ENCODE data around the gene RNFT2. TPM values are rescaled to one million over a fixed set of nuclear protein-coding genes. Genes with fewer than 3 reads are reported as not detected.

The RNFT2 gene
- total and polyA plus RNA-seq, 2 donors = 4.4 to 9.7 TPM

DNA sequence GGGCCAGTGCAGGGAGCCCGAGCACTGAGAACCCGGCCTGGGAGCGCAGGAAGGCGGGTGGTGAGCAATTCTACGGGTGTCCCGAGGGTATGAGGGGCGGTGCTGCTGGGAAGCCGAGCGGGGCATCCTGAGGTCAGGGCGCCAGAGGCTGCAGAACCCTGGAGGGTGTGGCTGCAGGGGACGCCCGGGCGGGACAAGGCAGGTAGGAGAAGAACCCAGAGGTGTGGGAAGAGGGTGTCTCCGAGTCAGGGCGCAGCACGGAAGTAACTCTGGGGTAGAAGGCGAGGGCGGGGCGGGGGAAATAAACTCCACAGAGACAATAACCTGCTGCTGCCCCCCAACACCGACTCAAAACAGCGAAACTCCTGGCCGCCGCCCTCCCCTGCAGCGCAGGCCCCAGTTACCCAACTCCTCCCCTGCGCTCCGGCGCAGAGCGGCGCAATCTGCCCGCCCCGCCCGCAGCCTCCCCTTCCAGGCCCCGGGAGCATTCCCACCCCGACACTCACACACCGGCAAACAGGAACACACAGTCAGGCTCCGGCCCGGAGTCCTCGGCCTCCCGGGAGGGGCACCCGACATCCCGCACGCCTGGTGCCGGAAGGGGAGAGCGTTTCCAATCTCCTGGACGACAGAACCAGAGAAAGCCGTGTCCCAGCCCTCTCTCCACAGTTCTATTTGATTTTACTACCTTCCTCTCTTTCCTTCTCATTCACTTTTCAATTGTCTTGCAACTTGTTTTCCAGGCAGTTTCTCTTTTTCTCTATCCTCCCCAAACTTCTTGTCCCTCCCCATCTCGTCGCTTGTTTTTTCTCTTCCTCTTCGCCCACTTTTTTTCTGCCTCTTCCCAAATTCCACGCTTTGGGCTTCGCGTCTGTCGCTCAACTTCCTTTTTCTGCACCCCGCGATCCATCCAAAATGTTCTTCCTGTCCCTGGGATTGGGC lies 140.7 kb downstream of the RNFT2 start:
- WGBS = 3% methylated on average over 55 of the region's 55 CpGs
- H3K27ac ChIP-seq (ENCODE audit: low read depth in 1 of 2, low read length in 1 of 2) = peak overlapping the region; percentile 4 to 70
- peak overlapping the region; percentile 58 to 66 for H3K4me3 ChIP-seq (ENCODE audit: low read length in 2 of 2)
- peaks cover 0 to 6% of the 10 kb centered on the region in 2 donors for H3K9me3 ChIP-seq (ENCODE audit: control insufficient read depth in 2 of 2, insufficient read depth in 1 of 2, low read length in 1 of 2)
- H3K36me3 ChIP-seq (ENCODE audit: control insufficient read depth in 2 of 2, insufficient read depth in 2 of 2, low read length in 1 of 2) = peaks cover 0 to 6% of the 10 kb centered on the region in 2 donors
- peak in 2 of 9 donors; percentile 28 to 49 for DNase-seq (ENCODE audit: low read depth in 6 of 9, low spot score in 9 of 9)
- H3K27me3 ChIP-seq (ENCODE audit: control insufficient read depth in 2 of 2, insufficient read depth in 1 of 2, low read length in 1 of 2) = peaks cover 31 to 78% of the 10 kb centered on the region in 2 donors
- H3K4me1 ChIP-seq (ENCODE audit: control insufficient read depth in 2 of 2, insufficient read depth in 2 of 2, low read length in 2 of 2) = peaks cover 22 to 68% of the 10 kb centered on the region in 2 donors

DNA sequence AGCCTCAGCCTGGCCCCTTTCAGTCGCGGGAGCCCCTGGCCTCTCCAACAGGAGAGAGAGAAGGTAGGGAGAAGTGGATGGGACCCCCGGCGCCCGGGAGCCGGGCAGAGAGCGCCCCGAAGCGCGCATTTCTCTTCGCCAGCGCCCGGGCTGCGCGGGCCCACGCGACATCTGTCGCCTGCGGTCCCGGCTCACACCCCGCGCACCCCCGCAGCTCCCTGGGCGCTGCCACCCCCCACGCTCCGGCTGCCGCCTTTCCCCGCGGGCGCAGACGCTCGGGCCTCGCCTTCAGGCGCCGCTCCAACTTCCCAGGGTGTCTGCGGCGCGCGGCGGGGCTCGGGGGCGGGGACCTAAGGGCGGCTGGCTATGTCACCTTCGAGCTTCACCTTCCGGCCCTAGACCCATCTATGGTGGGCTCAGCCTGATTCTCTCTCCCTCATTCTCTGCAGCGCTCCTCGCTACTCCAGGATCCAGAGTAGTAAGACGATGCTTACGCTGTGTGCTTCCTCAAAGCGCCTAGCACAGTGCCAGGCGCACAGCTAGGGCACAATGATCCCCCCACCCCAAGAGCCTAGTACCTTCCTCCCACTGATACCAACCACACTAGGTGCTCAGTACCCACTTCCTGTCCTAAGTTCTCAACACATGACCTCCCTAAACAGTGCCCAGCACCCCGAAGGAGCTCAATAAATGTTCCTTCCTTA lies 141.5 kb downstream of the RNFT2 start:
- peak in 2 of 9 donors; percentile 40 to 68 for DNase-seq (ENCODE audit: low read depth in 6 of 9, low spot score in 9 of 9)
- WGBS = 3% methylated on average over 52 of the region's 52 CpGs
- peaks cover 22 to 61% of the 10 kb centered on the region in 2 donors for H3K4me1 ChIP-seq (ENCODE audit: control insufficient read depth in 2 of 2, insufficient read depth in 2 of 2, low read length in 2 of 2)
- H3K4me3 ChIP-seq (ENCODE audit: low read length in 2 of 2) = peak overlapping the region; percentile 58 to 66
- H3K9me3 ChIP-seq (ENCODE audit: control insufficient read depth in 2 of 2, insufficient read depth in 1 of 2, low read length in 1 of 2) = peaks cover 0 to 3% of the 10 kb centered on the region in 2 donors
- H3K36me3 ChIP-seq (ENCODE audit: control insufficient read depth in 2 of 2, insufficient read depth in 2 of 2, low read length in 1 of 2) = peaks cover 0 to 3% of the 10 kb centered on the region in 2 donors
- peak overlapping the region in 1 of 2 donors; percentile 86 for H3K27ac ChIP-seq (ENCODE audit: low read depth in 1 of 2, low read length in 1 of 2)
- H3K27me3 ChIP-seq (ENCODE audit: control insufficient read depth in 2 of 2, insufficient read depth in 1 of 2, low read length in 1 of 2) = peaks cover 31 to 76% of the 10 kb centered on the region in 2 donors

DNA sequence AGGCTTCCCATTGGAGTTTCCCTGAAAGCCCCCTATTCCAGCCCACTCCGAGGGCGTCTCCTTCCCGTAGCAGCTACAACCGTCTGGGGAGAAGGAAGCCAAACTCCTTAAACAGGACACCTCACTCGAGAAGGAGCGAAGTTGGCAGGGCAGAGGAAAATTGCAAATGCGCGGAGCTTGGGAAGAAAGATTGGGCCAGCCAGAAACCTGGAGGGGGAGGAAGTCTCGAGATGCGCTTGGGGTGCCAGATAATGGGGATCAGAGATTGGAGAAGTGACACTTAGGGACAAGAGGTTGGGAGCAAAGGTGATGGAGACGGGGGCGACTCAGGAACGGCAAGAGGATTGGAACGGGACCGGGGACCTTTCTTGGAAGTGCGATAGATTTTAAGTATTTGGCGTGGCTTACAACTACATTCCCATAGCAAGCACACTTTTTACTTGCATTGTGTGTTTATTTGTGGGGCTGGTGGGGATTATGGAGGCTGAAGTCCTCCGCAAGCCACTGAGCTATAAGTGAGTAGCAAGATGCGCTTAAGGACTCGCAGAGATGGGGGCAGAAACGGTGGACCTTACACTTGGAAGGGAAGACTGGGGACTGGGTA lies 142.2 kb downstream of the RNFT2 start:
- no peaks in the 10 kb centered on the region for H3K9me3 ChIP-seq (ENCODE audit: control insufficient read depth in 2 of 2, insufficient read depth in 1 of 2, low read length in 1 of 2)
- H3K4me3 ChIP-seq (ENCODE audit: low read length in 2 of 2) = peak overlapping the region; percentile 58 to 66
- peaks cover 31 to 74% of the 10 kb centered on the region in 2 donors for H3K27me3 ChIP-seq (ENCODE audit: control insufficient read depth in 2 of 2, insufficient read depth in 1 of 2, low read length in 1 of 2)
- peak in 1 of 9 donors; percentile 13 for DNase-seq (ENCODE audit: low read depth in 6 of 9, low spot score in 9 of 9)
- H3K36me3 ChIP-seq (ENCODE audit: control insufficient read depth in 2 of 2, insufficient read depth in 2 of 2, low read length in 1 of 2) = no peaks in the 10 kb centered on the region
- WGBS = 7% methylated on average over 21 of the region's 21 CpGs
- peaks cover 22 to 63% of the 10 kb centered on the region in 2 donors for H3K4me1 ChIP-seq (ENCODE audit: control insufficient read depth in 2 of 2, insufficient read depth in 2 of 2, low read length in 2 of 2)
- peak overlapping the region in 1 of 2 donors; percentile 86 for H3K27ac ChIP-seq (ENCODE audit: low read depth in 1 of 2, low read length in 1 of 2)

DNA sequence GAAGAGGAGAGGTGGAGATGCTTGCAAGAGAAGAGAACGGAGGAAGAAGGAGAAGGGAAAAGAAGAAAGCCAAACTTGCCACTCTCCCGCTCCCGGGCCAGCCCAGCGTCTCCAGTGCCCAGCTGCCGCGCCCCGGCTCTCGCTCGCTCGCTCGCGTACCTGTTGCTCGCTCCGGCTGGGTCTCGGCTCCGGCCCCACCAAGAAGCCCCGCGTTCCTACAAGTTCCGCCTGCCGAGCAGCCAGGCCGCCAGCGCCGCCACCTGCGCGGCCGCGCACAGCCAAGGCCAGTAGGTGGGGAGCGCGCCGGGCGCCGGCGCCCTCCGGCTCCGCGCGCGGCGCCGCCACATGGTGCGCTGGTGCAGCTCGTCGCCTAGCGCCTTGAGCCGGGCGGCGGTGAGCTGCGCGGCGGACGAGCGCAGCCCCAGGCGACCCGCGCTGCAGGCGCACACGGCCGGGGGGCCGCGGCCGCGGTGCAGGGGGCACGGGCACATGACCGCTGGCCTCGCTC lies 142.8 kb downstream of the RNFT2 start:
- peak overlapping the region in 1 of 2 donors; percentile 86 for H3K27ac ChIP-seq (ENCODE audit: low read depth in 1 of 2, low read length in 1 of 2)
- DNase-seq (ENCODE audit: low read depth in 6 of 9, low spot score in 9 of 9) = peak in 5 of 9 donors; percentile 49 to 82 (median 65)
- H3K9me3 ChIP-seq (ENCODE audit: control insufficient read depth in 2 of 2, insufficient read depth in 1 of 2, low read length in 1 of 2) = no peaks in the 10 kb centered on the region
- peaks cover 31 to 74% of the 10 kb centered on the region in 2 donors for H3K27me3 ChIP-seq (ENCODE audit: control insufficient read depth in 2 of 2, insufficient read depth in 1 of 2, low read length in 1 of 2)
- H3K4me1 ChIP-seq (ENCODE audit: control insufficient read depth in 2 of 2, insufficient read depth in 2 of 2, low read length in 2 of 2) = peaks cover 22 to 66% of the 10 kb centered on the region in 2 donors
- under 1% methylated on average over 65 of the region's 65 CpGs for WGBS
- no peaks in the 10 kb centered on the region for H3K36me3 ChIP-seq (ENCODE audit: control insufficient read depth in 2 of 2, insufficient read depth in 2 of 2, low read length in 1 of 2)
- peak overlapping the region; percentile 58 to 66 for H3K4me3 ChIP-seq (ENCODE audit: low read length in 2 of 2)

DNA sequence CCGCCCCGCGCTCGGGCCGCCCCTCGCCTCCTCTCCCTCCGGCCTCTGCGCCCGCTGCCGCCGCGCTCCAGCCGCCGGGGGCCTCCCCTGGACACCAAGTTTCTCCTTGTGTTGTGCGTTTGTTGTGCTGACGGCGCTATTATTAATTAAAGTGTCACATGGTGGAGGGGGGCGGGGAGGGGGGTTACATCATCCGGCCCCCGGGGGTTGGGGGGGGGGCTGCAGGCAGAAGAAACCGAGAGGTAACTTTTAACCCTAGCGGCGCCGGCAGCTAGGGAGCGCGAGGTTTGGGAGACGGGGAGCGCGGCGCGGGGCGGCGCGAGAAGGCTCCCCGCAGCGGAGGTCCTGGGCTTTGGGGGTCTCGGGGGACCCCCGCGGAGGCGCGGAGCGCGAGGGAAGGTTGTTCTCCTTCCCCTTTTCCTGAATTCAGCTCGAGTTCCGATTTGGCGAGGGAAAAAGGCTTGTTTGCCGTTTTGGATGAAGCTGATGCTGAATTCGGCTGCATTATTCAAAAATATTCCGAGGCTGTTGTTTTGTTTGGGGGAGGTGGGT lies 143.3 kb downstream of the RNFT2 start, which contains the start of gene HRK:
Gene HRK, minus strand, starts transcription at position 117 of the 552 bp plus-strand sequence. CDS start 134 bp downstream, outside the sequence.
- H3K4me1 ChIP-seq (ENCODE audit: control insufficient read depth in 2 of 2, insufficient read depth in 2 of 2, low read length in 2 of 2) = peaks cover 22 to 62% of the 10 kb centered on the region in 2 donors
- WGBS = under 1% methylated on average over 49 of the region's 49 CpGs
- H3K9me3 ChIP-seq (ENCODE audit: control insufficient read depth in 2 of 2, insufficient read depth in 1 of 2, low read length in 1 of 2) = no peaks in the 10 kb centered on the region
- H3K27me3 ChIP-seq (ENCODE audit: control insufficient read depth in 2 of 2, insufficient read depth in 1 of 2, low read length in 1 of 2) = peaks cover 31 to 68% of the 10 kb centered on the region in 2 donors
- H3K27ac ChIP-seq (ENCODE audit: low read depth in 1 of 2, low read length in 1 of 2) = peak within 1 kb of the TSS in 1 of 2 donors; percentile 86
- DNase-seq (ENCODE audit: low read depth in 6 of 9, low spot score in 9 of 9) = peak in 2 of 9 donors; percentile 29 to 55
- no peaks in the 10 kb centered on the region for H3K36me3 ChIP-seq (ENCODE audit: control insufficient read depth in 2 of 2, insufficient read depth in 2 of 2, low read length in 1 of 2)
- H3K4me3 ChIP-seq (ENCODE audit: low read length in 2 of 2) = peak within 1 kb of the TSS; percentile 58 to 66

DNA sequence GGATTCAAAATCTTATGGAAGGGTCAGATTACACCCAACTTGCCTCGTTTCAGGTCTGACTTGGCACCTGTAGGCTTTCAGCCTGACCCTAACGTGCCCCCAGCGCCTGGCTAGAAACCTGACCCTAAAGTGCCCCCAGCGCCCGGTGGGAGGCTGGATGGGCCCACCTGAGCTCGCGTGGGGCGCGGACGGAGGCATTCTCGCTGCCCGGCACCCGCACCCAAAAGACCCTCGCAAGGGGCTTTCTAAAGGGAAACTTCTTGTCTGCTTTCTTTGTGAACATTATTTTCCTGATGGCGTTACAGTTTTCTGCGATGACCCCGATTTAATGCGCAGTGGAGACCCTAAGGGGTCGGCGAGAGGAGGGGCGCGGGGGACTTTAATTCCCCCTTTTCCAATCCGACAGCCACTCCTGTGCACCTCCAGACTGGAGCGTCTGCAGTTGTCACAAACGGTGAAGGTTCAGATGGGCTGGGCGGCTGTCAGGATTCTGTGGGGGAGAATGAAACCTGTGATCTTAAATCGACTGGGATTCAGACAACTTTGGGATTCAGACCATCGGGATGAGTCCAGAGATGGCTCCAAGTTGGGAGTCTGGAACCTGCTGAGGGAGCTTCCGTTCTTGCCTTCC lies 143.9 kb downstream of the RNFT2 start:
- DNase-seq (ENCODE audit: low read depth in 6 of 9, low spot score in 9 of 9) = no peak
- no peaks in the 10 kb centered on the region for H3K36me3 ChIP-seq (ENCODE audit: control insufficient read depth in 2 of 2, insufficient read depth in 2 of 2, low read length in 1 of 2)
- no peaks in the 10 kb centered on the region for H3K9me3 ChIP-seq (ENCODE audit: control insufficient read depth in 2 of 2, insufficient read depth in 1 of 2, low read length in 1 of 2)
- peak overlapping the region in 1 of 2 donors; percentile 69 for H3K27ac ChIP-seq (ENCODE audit: low read depth in 1 of 2, low read length in 1 of 2)
- peaks cover 31 to 62% of the 10 kb centered on the region in 2 donors for H3K27me3 ChIP-seq (ENCODE audit: control insufficient read depth in 2 of 2, insufficient read depth in 1 of 2, low read length in 1 of 2)
- peak overlapping the region; percentile 44 to 58 for H3K4me3 ChIP-seq (ENCODE audit: low read length in 2 of 2)
- H3K4me1 ChIP-seq (ENCODE audit: control insufficient read depth in 2 of 2, insufficient read depth in 2 of 2, low read length in 2 of 2) = peaks cover 22 to 56% of the 10 kb centered on the region in 2 donors
- WGBS = 5% methylated on average over 29 of the region's 29 CpGs

DNA sequence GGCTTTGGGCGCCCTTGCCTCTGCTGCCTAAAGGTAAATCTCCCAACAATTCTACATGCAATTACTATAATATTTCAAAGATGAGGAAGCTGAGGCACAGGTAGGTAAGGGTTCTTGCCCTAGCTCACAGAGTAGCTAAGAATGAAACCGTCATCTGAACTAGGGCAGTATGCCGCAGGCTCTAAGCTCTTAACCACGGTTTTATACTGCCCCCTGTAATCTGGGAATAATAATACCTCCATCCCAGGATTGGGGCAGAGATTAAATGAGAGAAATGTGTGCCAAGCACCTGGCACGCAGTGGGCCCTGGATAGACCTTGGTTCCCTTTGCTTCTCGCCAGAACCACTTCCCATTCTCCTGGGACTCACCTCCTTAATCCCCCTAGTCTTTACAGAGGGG lies 144.6 kb downstream of the RNFT2 start:
- peaks cover 31 to 55% of the 10 kb centered on the region in 2 donors for H3K27me3 ChIP-seq (ENCODE audit: control insufficient read depth in 2 of 2, insufficient read depth in 1 of 2, low read length in 1 of 2)
- no peaks in the 10 kb centered on the region for H3K36me3 ChIP-seq (ENCODE audit: control insufficient read depth in 2 of 2, insufficient read depth in 2 of 2, low read length in 1 of 2)
- H3K9me3 ChIP-seq (ENCODE audit: control insufficient read depth in 2 of 2, insufficient read depth in 1 of 2, low read length in 1 of 2) = no peaks in the 10 kb centered on the region
- peak in 3 of 9 donors; percentile 52 to 76 (median 56) for DNase-seq (ENCODE audit: low read depth in 6 of 9, low spot score in 9 of 9)
- WGBS = 23% methylated on average over 6 of the region's 6 CpGs
- peak overlapping the region in 1 of 2 donors; percentile 69 for H3K27ac ChIP-seq (ENCODE audit: low read depth in 1 of 2, low read length in 1 of 2)
- H3K4me1 ChIP-seq (ENCODE audit: control insufficient read depth in 2 of 2, insufficient read depth in 2 of 2, low read length in 2 of 2) = peaks cover 22 to 50% of the 10 kb centered on the region in 2 donors
- no peak overlapping the region for H3K4me3 ChIP-seq (ENCODE audit: low read length in 2 of 2)

DNA sequence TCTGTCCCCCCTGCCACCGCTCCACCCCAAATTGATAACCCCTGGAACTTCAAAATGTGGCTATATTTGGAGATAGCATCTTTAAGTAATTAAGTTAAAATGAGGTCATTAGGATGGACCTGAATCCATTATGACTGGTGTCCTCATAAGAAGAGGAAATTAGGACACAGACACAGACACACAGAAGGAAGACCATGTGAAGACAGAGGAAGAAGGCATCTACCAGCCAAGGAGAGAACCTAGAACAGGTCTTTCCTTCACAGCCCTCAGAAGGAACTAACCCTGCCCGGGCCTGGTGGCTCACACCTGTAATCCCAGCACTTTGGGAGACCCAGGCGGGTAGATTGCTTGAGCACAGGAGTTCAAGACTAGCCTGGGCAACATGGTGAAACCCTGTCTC lies 146.8 kb downstream of the RNFT2 start:
- H3K4me3 ChIP-seq (ENCODE audit: low read length in 2 of 2) = no peak overlapping the region
- WGBS = 90% methylated on average over 3 of the region's 3 CpGs
- H3K9me3 ChIP-seq (ENCODE audit: control insufficient read depth in 2 of 2, insufficient read depth in 1 of 2, low read length in 1 of 2) = no peaks in the 10 kb centered on the region
- peaks cover 15 to 32% of the 10 kb centered on the region in 2 donors for H3K4me1 ChIP-seq (ENCODE audit: control insufficient read depth in 2 of 2, insufficient read depth in 2 of 2, low read length in 2 of 2)
- peaks cover 21 to 34% of the 10 kb centered on the region in 2 donors for H3K27me3 ChIP-seq (ENCODE audit: control insufficient read depth in 2 of 2, insufficient read depth in 1 of 2, low read length in 1 of 2)
- no peak for DNase-seq (ENCODE audit: low read depth in 6 of 9, low spot score in 9 of 9)
- no peak overlapping the region for H3K27ac ChIP-seq (ENCODE audit: low read depth in 1 of 2, low read length in 1 of 2)
- no peaks in the 10 kb centered on the region for H3K36me3 ChIP-seq (ENCODE audit: control insufficient read depth in 2 of 2, insufficient read depth in 2 of 2, low read length in 1 of 2)

Data from thymus (tissue), 11 donors.